Skeletal muscle satellite cell (primary cell): Measurements from ENCODE around the gene ARHGAP45.
A peak's percentile ranks its signal among the peaks of the same experiment; 100 is the strongest.

Source experiments
- H3K27me3 ChIP-seq: 2 replicates; pipeline ENCODE4 v1.7.0; 2013; ENCODE audit warnings: low read length; ENCODE audit not compliant: control insufficient read depth, insufficient read depth
- H3K36me3 ChIP-seq: 2 replicates; pipeline ENCODE4 v1.7.0; 2013; ENCODE audit warnings: mild to moderate bottlenecking, control low read depth, low read length; ENCODE audit not compliant: insufficient read depth
- H3K4me1 ChIP-seq: 2 replicates; pipeline ENCODE4 v1.7.0; 2013; ENCODE audit warnings: low read length; ENCODE audit not compliant: control insufficient read depth, insufficient read depth
- H3K4me2 ChIP-seq: 2 replicates; pipeline ENCODE4 v1.7.0; 2013; ENCODE audit warnings: mild to moderate bottlenecking, low read length
- H3K4me3 ChIP-seq: 2 replicates; pipeline ENCODE4 v1.7.0; 2013; ENCODE audit warnings: low read length
- H3K9ac ChIP-seq: 2 replicates; pipeline ENCODE4 v1.7.0; 2013; ENCODE audit warnings: mild to moderate bottlenecking, low read depth, low read length, moderate library complexity
- H3K9me3 ChIP-seq: replicated peaks from 2 replicates; pipeline ENCODE4 v1.7.0; 2013; ENCODE audit warnings: mild to moderate bottlenecking, control low read depth, low read length

Gene ARHGAP45

DNA sequence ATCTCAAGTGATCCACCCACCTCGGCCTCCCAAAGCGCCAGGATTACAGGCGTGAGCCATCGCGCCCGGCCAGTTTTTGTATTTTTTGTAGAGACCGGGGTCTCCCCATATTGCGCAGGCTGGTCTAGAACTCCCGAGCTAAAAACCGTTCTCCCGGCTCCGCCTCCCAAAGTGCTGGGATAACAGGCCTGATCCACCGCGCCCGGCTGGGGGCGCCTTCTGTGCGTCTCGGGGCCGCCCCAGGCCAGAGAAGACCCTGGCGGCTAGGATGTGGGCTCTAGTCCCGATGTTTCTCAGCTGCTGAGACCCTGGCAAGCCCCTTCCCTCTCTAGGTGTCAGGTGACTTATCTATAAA, 3.6 kb downstream of the ARHGAP45 start:
- Histone ChIP-seq H3K4me3 (no peak overlapping the region), H3K9me3 (no peaks in the 10 kb centered on the region), H3K4me2 (no peak overlapping the region), H3K9ac (no peak overlapping the region), H3K27me3 (peaks cover 53% of the 10 kb centered on the region), H3K4me1 (peaks cover 11% of the 10 kb centered on the region), H3K36me3 (no peaks in the 10 kb centered on the region)

GRCh38 chr19:1070931-1071791, 4.2 kb downstream of the ARHGAP45 start:
- H3K36me3 ChIP-seq: no peaks in the 10 kb centered on the region
- H3K9me3 ChIP-seq: no peaks in the 10 kb centered on the region
- no peak overlapping the region for H3K4me3 ChIP-seq
- no peak overlapping the region for H3K9ac ChIP-seq
- peak overlapping the region; percentile 44 for H3K4me2 ChIP-seq
- peaks cover 9% of the 10 kb centered on the region for H3K4me1 ChIP-seq
- H3K27me3 ChIP-seq: peaks cover 52% of the 10 kb centered on the region

GRCh38 chr19:1072371-1073015, 5.5 kb downstream of the ARHGAP45 start:
- no peaks in the 10 kb centered on the region for H3K9me3 ChIP-seq
- no peaks in the 10 kb centered on the region for H3K36me3 ChIP-seq
- H3K4me2 ChIP-seq: no peak overlapping the region
- no peak overlapping the region for H3K4me3 ChIP-seq
- peaks cover 41% of the 10 kb centered on the region for H3K27me3 ChIP-seq
- no peak overlapping the region for H3K9ac ChIP-seq
- peaks cover 4% of the 10 kb centered on the region for H3K4me1 ChIP-seq

DNA sequence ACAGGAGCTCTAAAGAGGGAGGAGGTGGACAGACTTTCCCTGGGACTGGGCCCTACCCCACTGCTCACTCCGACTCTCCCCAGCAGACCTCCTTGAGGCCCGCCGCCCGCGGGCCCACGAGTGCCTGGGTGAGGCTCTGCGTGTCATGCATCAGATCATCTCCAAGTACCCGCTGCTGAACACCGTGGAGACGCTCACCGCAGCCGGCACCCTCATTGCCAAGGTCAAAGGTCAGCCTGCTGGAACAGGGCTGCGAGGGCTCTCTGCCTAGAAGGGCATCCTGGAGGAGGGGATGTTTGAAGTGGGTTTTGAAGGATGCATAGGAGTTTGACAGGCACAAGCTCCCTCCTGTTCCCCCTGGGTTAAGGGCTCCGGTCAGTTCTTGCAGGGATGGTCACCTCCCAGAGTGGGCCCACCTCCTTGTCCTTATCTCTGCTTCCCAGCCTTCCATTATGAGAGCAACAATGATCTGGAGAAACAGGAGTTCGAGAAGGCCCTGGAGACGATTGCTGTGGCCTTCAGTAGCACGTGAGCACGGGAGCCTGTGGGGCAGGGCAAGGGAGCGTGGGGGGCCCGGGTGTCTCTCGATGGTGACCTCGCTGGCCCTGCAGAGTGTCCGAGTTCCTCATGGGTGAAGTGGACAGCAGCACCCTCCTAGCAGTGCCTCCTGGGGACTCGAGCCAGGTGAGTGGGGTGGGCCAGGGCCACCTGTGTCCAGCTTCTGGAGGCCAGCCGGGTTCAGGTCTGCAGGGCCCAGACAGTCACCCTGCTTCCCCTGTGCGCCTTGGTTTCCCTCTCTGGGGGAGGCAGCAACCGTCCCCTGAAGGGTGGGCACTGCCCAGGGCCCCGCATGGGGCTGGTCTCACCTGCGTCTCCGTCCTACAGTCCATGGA, 6.3 kb downstream of the ARHGAP45 start:
- H3K4me2 ChIP-seq: no peak overlapping the region
- no peak overlapping the region for H3K9ac ChIP-seq
- peaks cover 4% of the 10 kb centered on the region for H3K4me1 ChIP-seq
- no peaks in the 10 kb centered on the region for H3K9me3 ChIP-seq
- H3K36me3 ChIP-seq: no peaks in the 10 kb centered on the region
- peaks cover 37% of the 10 kb centered on the region for H3K27me3 ChIP-seq
- H3K4me3 ChIP-seq: no peak overlapping the region

- peaks cover 30% of the 10 kb centered on the region for H3K27me3 ChIP-seq
- peaks cover 4% of the 10 kb centered on the region for H3K4me1 ChIP-seq
- no peak overlapping the region for H3K4me3 ChIP-seq
- no peak overlapping the region for H3K9ac ChIP-seq
- H3K9me3 ChIP-seq: no peaks in the 10 kb centered on the region
- H3K4me2 ChIP-seq: no peak overlapping the region
- H3K36me3 ChIP-seq: no peaks in the 10 kb centered on the region
Observed at GRCh38 chr19:1073956-1074517, 7.1 kb downstream of the ARHGAP45 start.

DNA sequence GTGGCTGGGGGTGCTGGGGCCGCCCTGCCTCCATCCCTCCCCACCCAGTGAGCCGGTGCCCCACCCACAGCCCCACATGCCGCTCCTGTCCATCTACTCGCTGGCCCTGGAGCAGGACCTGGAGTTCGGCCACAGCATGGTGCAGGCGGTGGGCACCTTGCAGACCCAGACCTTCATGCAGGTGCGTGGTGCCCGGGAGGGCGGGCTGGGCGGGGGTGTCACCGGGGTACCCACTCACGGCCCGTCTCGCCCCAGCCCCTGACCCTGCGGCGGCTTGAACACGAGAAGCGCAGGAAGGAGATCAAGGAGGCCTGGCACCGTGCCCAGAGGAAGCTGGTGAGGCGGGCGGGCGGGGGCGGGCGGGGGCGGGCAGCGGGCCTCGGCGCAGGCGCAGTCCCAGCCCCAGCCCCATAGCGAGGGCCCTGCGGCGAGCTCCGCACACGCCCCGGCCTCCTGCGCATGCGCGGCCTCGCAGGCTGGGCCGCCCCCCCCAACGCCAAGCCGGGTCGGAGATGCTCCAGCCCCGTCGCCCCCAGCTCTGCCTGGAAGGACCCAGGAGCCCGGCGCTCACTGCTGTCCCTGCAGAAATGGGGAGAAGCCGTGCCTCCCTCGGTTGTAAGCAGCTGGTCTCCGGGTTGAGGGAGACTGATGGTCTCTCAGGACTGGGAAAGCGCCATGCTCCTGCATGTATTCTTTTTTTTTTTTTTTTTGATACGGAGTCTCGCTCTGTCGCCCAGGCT, 7.7 kb downstream of the ARHGAP45 start:
- Histone ChIP-seq H3K4me3 (no peak overlapping the region), H3K9me3 (no peaks in the 10 kb centered on the region), H3K9ac (no peak overlapping the region), H3K4me1 (peaks cover 4% of the 10 kb centered on the region), H3K27me3 (peaks cover 24% of the 10 kb centered on the region), H3K36me3 (no peaks in the 10 kb centered on the region), H3K4me2 (no peak overlapping the region)

- Histone ChIP-seq H3K9ac (no peak overlapping the region), H3K4me1 (peaks cover 4% of the 10 kb centered on the region), H3K27me3 (peaks cover 17% of the 10 kb centered on the region), H3K4me2 (no peak overlapping the region), H3K4me3 (no peak overlapping the region), H3K36me3 (no peaks in the 10 kb centered on the region), H3K9me3 (no peaks in the 10 kb centered on the region)
Observed at GRCh38 chr19:1076046-1076386, 9.0 kb downstream of the ARHGAP45 start.

GRCh38 chr19:1076951-1077350, 10.0 kb downstream of the ARHGAP45 start:
- no peak overlapping the region for H3K9ac ChIP-seq
- H3K4me3 ChIP-seq: no peak overlapping the region

GRCh38 chr19:1079566-1080111, 12.7 kb downstream of the ARHGAP45 start:
- H3K9me3 ChIP-seq: no peaks in the 10 kb centered on the region
- H3K4me3 ChIP-seq: no peak overlapping the region
- no peak overlapping the region for H3K9ac ChIP-seq
- peaks cover 6% of the 10 kb centered on the region for H3K27me3 ChIP-seq
- H3K4me2 ChIP-seq: no peak overlapping the region
- H3K36me3 ChIP-seq: no peaks in the 10 kb centered on the region
- peaks cover 9% of the 10 kb centered on the region for H3K4me1 ChIP-seq

More at GRCh38 chr19:1076951-1077350, 10.0 kb downstream of the ARHGAP45 start:
- H3K4me1 ChIP-seq: peaks cover 4% of the 10 kb centered on the region
- peaks cover 10% of the 10 kb centered on the region for H3K27me3 ChIP-seq
- H3K36me3 ChIP-seq: no peaks in the 10 kb centered on the region
- no peaks in the 10 kb centered on the region for H3K9me3 ChIP-seq
- no peak overlapping the region for H3K4me2 ChIP-seq

- H3K9ac ChIP-seq: no peak overlapping the region
Observed at GRCh38 chr19:1080360-1081161, 13.6 kb downstream of the ARHGAP45 start.

More at GRCh38 chr19:1080360-1081161, 13.6 kb downstream of the ARHGAP45 start:
- peaks cover 9% of the 10 kb centered on the region for H3K4me1 ChIP-seq
- peaks cover 11% of the 10 kb centered on the region for H3K27me3 ChIP-seq
- H3K4me2 ChIP-seq: no peak overlapping the region
- H3K36me3 ChIP-seq: no peaks in the 10 kb centered on the region
- no peaks in the 10 kb centered on the region for H3K9me3 ChIP-seq
- H3K4me3 ChIP-seq: no peak overlapping the region
